ENCODE results near the gene AGAP1. TPM values are rescaled to one million over a fixed set of nuclear protein-coding genes. Genes with fewer than 3 reads are reported as not detected.

The AGAP1 gene
- polyA plus RNA-seq, 2 of the 4 experiments (the other 2 are of a cell fraction): 20.2 to 21.9 TPM

DNA sequence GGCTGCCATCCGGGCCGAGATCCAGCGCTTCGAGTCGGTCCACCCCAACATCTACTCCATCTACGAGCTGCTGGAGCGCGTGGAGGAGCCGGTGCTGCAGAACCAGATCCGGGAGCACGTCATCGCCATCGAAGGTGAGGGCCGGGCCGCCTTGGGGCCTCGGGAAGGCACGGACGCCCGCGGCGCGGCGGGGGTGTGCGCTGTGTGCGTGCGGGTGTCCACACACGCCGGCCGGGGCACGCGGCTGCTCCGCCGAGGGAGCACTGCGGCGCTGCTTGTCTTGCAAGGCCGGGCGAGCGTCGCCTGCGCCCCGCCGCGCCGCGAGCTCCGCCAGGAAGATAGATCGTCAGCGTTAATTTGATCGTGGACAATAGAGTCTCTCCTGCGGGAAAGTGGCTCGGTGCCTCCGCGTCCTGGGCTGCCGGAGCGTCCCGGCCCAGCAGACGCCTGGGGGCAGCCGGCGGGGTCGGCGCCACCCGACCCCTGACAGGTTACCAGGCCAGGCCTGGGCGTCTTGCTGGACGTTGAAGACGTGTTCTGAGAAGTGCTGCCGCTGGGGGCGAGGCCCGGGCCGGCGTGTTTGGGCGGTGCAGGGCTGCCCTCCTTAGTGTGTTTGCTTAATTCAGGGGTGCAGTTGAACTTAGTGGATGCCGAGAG, 1.0 kb downstream of the AGAP1 start:
- peak; percentile 49 to 75 for ATAC-seq
- TF ChIP-seq ZSCAN20 (CRISPR knock-in tag; IDR thresholded peaks at IDR 0.05) (no peak), RARB (CRISPR knock-in tag; IDR thresholded peaks at IDR 0.05) (no peak), SMC3 (IDR thresholded peaks at IDR 0.05) (peak; percentile 19; the same call in 1 of the 3 replicates), PHF8 (IDR thresholded peaks at IDR 0.05; ENCODE audit: borderline replicate concordance, low read depth) (0 out of 2 replicates have a peak, but pooled peaks have one; percentile 27), JUN (IDR thresholded peaks at IDR 0.05) (no peak), RAD21 (conservative IDR thresholded peaks at IDR 0.05 in 1 of 2, IDR thresholded peaks at IDR 0.05 in 1 of 2) (peak in 1 of 2 experiments; percentile 37; a peak in 3 of 5 replicates), FOSL2 (IDR thresholded peaks at IDR 0.05) (no peak), FOSL2 (CRISPR knock-in tag; IDR thresholded peaks at IDR 0.05) (no peak), MYC (IDR thresholded peaks at IDR 0.05; ENCODE audit: borderline replicate concordance, low read length) (no peak)
- TF ChIP-seq, protein P1, sequence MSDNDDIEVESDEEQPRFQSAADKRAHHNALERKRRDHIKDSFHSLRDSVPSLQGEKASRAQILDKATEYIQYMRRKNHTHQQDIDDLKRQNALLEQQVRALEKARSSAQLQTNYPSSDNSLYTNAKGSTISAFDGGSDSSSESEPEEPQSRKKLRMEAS (IDR thresholded peaks at IDR 0.05): peak; percentile 66
- TF ChIP-seq, protein P2, sequence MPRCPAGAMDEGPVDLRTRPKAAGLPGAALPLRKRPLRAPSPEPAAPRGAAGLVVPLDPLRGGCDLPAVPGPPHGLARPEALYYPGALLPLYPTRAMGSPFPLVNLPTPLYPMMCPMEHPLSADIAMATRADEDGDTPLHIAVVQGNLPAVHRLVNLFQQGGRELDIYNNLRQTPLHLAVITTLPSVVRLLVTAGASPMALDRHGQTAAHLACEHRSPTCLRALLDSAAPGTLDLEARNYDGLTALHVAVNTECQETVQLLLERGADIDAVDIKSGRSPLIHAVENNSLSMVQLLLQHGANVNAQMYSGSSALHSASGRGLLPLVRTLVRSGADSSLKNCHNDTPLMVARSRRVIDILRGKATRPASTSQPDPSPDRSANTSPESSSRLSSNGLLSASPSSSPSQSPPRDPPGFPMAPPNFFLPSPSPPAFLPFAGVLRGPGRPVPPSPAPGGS (IDR thresholded peaks at IDR 0.05): no peak
- TF ChIP-seq, protein P3, sequence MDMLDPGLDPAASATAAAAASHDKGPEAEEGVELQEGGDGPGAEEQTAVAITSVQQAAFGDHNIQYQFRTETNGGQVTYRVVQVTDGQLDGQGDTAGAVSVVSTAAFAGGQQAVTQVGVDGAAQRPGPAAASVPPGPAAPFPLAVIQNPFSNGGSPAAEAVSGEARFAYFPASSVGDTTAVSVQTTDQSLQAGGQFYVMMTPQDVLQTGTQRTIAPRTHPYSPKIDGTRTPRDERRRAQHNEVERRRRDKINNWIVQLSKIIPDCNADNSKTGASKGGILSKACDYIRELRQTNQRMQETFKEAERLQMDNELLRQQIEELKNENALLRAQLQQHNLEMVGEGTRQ (IDR thresholded peaks at IDR 0.05): no peak
- TF ChIP-seq, protein P4, sequence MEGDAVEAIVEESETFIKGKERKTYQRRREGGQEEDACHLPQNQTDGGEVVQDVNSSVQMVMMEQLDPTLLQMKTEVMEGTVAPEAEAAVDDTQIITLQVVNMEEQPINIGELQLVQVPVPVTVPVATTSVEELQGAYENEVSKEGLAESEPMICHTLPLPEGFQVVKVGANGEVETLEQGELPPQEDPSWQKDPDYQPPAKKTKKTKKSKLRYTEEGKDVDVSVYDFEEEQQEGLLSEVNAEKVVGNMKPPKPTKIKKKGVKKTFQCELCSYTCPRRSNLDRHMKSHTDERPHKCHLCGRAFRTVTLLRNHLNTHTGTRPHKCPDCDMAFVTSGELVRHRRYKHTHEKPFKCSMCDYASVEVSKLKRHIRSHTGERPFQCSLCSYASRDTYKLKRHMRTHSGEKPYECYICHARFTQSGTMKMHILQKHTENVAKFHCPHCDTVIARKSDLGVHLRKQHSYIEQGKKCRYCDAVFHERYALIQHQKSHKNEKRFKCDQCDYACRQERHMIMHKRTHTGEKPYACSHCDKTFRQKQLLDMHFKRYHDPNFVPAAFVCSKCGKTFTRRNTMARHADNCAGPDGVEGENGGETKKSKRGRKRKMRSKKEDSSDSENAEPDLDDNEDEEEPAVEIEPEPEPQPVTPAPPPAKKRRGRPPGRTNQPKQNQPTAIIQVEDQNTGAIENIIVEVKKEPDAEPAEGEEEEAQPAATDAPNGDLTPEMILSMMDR (IDR thresholded peaks at IDR 0.05): peak; percentile 28; the same call in 2 of the 3 replicates
- TF ChIP-seq, protein P5, sequence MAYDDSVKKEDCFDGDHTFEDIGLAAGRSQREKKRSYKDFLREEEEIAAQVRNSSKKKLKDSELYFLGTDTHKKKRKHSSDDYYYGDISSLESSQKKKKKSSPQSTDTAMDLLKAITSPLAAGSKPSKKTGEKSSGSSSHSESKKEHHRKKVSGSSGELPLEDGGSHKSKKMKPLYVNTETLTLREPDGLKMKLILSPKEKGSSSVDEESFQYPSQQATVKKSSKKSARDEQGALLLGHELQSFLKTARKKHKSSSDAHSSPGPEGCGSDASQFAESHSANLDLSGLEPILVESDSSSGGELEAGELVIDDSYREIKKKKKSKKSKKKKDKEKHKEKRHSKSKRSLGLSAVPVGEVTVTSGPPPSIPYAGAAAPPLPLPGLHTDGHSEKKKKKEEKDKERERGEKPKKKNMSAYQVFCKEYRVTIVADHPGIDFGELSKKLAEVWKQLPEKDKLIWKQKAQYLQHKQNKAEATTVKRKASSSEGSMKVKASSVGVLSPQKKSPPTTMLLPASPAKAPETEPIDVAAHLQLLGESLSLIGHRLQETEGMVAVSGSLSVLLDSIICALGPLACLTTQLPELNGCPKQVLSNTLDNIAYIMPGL (CRISPR knock-in tag; IDR thresholded peaks at IDR 0.05; ENCODE audit: borderline replicate concordance): no peak
- TF ChIP-seq, protein P6, sequence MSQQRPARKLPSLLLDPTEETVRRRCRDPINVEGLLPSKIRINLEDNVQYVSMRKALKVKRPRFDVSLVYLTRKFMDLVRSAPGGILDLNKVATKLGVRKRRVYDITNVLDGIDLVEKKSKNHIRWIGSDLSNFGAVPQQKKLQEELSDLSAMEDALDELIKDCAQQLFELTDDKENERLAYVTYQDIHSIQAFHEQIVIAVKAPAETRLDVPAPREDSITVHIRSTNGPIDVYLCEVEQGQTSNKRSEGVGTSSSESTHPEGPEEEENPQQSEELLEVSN (IDR thresholded peaks at IDR 0.05; ENCODE audit: borderline replicate concordance, low read depth): peak; percentile 33; the same call in 1 of the 2 replicates
- Histone ChIP-seq H3K4me1 (peaks cover 33% of the 10 kb centered on the region), H3K27ac (peak overlapping the region; percentile 98 to 99), H3K4me3 (peak overlapping the region; percentile 93), H3K9me3 (no peaks in the 10 kb centered on the region), H3K4me2 (peak overlapping the region; percentile 95)
- FAIRE-seq: no peak
- WGBS (ENCODE audit: missing lambda C conversion rate): 5% methylated on average over 13 of the region's 72 CpGs
- DNase-seq (ENCODE audit: low read depth in 1 of 2, low spot score in 1 of 2): peak in 1 of 2 experiments; percentile 50
- POLR2A ChIA-PET: no interaction called here
- CTCF ChIA-PET: interaction anchor here (1.3 to 7.4 kb wide), 3 partner anchors 9 to 100 kb away, joined by 3 to 57 read pairs (median 3); no protein-coding TSS in a partner anchor

Measured in A549 (cell line).